Measurements from ENCODE around the gene CAPN10.

Gene CAPN10

GRCh38 chr2:240586919-240587800 is 626 bp downstream of the CAPN10 start:
- no peak for DNase-seq (ENCODE audit: extremely low spot score)
- ChIA-PET POLR2A (interaction anchor here (0.6 to 2.9 kb wide), 21 partner anchors 9 to 571 kb away, joined by 3 to 23 read pairs (median 4); partner anchors contain the start of gene RNPEPL1), CTCF (interaction anchor here (0.9 to 1.5 kb wide), 3 partner anchors 8 to 21 kb away, joined by 3 to 8 read pairs (median 3); no protein-coding TSS in a partner anchor)
- TF ChIP-seq ELF4 (IDR thresholded peaks at IDR 0.05) (no peak), FOXA1 (IDR thresholded peaks at IDR 0.05) (no peak), LEF1 (IDR thresholded peaks at IDR 0.05; ENCODE audit: borderline replicate concordance) (no peak), ZNF384 (IDR thresholded peaks at IDR 0.05) (no peak), CTBP1 (IDR thresholded peaks at IDR 0.05; ENCODE audit: borderline replicate concordance) (no peak), SP1 (IDR thresholded peaks at IDR 0.05) (no peak), HDGF (IDR thresholded peaks at IDR 0.05; ENCODE audit: borderline replicate concordance) (no peak), SUZ12 (IDR thresholded peaks at IDR 0.05) (no peak), L3MBTL2 (conservative IDR thresholded peaks at IDR 0.05) (no peak), PKNOX1 (IDR thresholded peaks at IDR 0.05) (no peak), TARDBP (IDR thresholded peaks at IDR 0.05) (no peak), BHLHE40 (IDR thresholded peaks at IDR 0.05; ENCODE audit: borderline replicate concordance) (no peak), FOXK2 (IDR thresholded peaks at IDR 0.05) (no peak), ARNT (IDR thresholded peaks at IDR 0.05) (no peak), FOXM1 (IDR thresholded peaks at IDR 0.05; ENCODE audit: borderline replicate concordance) (no peak)

GRCh38 chr2:240588006-240588655 is 1.6 kb downstream of the CAPN10 start:
- ChIA-PET CTCF (interaction anchor here (0.7 kb wide), 1 partner anchor 10 kb away, joined by 3 read pairs; no protein-coding TSS in a partner anchor), POLR2A (interaction anchor here (0.9 to 1.5 kb wide), 2 partner anchors 18 to 20 kb away, joined by 3 read pairs; no protein-coding TSS in a partner anchor)
- TF ChIP-seq ZNF384 (IDR thresholded peaks at IDR 0.05): no peak

GRCh38 chr2:240588669-240589068 is 2.1 kb downstream of the CAPN10 start:
- POLR2A ChIA-PET: interaction anchor here (1.0 kb wide), 1 partner anchor 28 kb away, joined by 5 read pairs; the partner anchor contains the start of gene DUSP28
- TF ChIP-seq CTBP1 (IDR thresholded peaks at IDR 0.05; ENCODE audit: borderline replicate concordance) (no peak), L3MBTL2 (conservative IDR thresholded peaks at IDR 0.05) (no peak), ARNT (IDR thresholded peaks at IDR 0.05) (no peak), ZNF384 (IDR thresholded peaks at IDR 0.05) (no peak), NFRKB (IDR thresholded peaks at IDR 0.05) (no peak), PKNOX1 (IDR thresholded peaks at IDR 0.05) (no peak), LEF1 (IDR thresholded peaks at IDR 0.05; ENCODE audit: borderline replicate concordance) (no peak), SUZ12 (IDR thresholded peaks at IDR 0.05) (no peak), FOXM1 (IDR thresholded peaks at IDR 0.05; ENCODE audit: borderline replicate concordance) (no peak), TARDBP (IDR thresholded peaks at IDR 0.05) (no peak), BHLHE40 (IDR thresholded peaks at IDR 0.05; ENCODE audit: borderline replicate concordance) (no peak), SP1 (IDR thresholded peaks at IDR 0.05) (no peak), FOXK2 (IDR thresholded peaks at IDR 0.05) (no peak), ELF4 (IDR thresholded peaks at IDR 0.05) (no peak), HDGF (IDR thresholded peaks at IDR 0.05; ENCODE audit: borderline replicate concordance) (no peak), FOXA1 (IDR thresholded peaks at IDR 0.05) (no peak)
- CTCF ChIA-PET: interaction anchor here (0.6 to 1.7 kb wide), 3 partner anchors 10 to 36 kb away, joined by 3 to 6 read pairs (median 5); no protein-coding TSS in a partner anchor
- no peak for DNase-seq (ENCODE audit: extremely low spot score)

More at GRCh38 chr2:240588006-240588655, 1.6 kb downstream of the CAPN10 start:
- DNase-seq (ENCODE audit: extremely low spot score): no peak

- CTCF ChIA-PET: interaction anchor here (1.7 kb wide), 1 partner anchor 15 kb away, joined by 5 read pairs; no protein-coding TSS in a partner anchor
- TF ChIP-seq HDGF (IDR thresholded peaks at IDR 0.05; ENCODE audit: borderline replicate concordance) (no peak), CTBP1 (IDR thresholded peaks at IDR 0.05; ENCODE audit: borderline replicate concordance) (no peak), ARNT (IDR thresholded peaks at IDR 0.05) (no peak), ZNF384 (IDR thresholded peaks at IDR 0.05) (no peak), FOXK2 (IDR thresholded peaks at IDR 0.05) (no peak), NFRKB (IDR thresholded peaks at IDR 0.05) (no peak), SP1 (IDR thresholded peaks at IDR 0.05) (no peak), FOXA1 (IDR thresholded peaks at IDR 0.05) (no peak), SUZ12 (IDR thresholded peaks at IDR 0.05) (no peak), FOXM1 (IDR thresholded peaks at IDR 0.05; ENCODE audit: borderline replicate concordance) (no peak)
- POLR2A ChIA-PET: interaction anchor here (1.0 kb wide), 1 partner anchor 29 kb away, joined by 5 read pairs; the partner anchor contains the start of gene DUSP28
- no peak for DNase-seq (ENCODE audit: extremely low spot score)
These were observed 2.8 kb downstream of the CAPN10 start for GRCh38 chr2:240589375-240589774.

- CTCF ChIA-PET: interaction anchor here (1.7 kb wide), 1 partner anchor 14 kb away, joined by 5 read pairs; no protein-coding TSS in a partner anchor
- POLR2A ChIA-PET: no interaction called here
- no peak for DNase-seq (ENCODE audit: extremely low spot score)
- no peak for TF ChIP-seq CTBP1 (IDR thresholded peaks at IDR 0.05; ENCODE audit: borderline replicate concordance)
- TF ChIP-seq PKNOX1 (IDR thresholded peaks at IDR 0.05): no peak
- TF ChIP-seq LEF1 (IDR thresholded peaks at IDR 0.05; ENCODE audit: borderline replicate concordance): no peak
- no peak for TF ChIP-seq FOXK2 (IDR thresholded peaks at IDR 0.05)
- TF ChIP-seq BHLHE40 (IDR thresholded peaks at IDR 0.05; ENCODE audit: borderline replicate concordance): no peak
- no peak for TF ChIP-seq SP1 (IDR thresholded peaks at IDR 0.05)
- TF ChIP-seq SUZ12 (IDR thresholded peaks at IDR 0.05): no peak
- TF ChIP-seq ELF4 (IDR thresholded peaks at IDR 0.05): no peak
- no peak for TF ChIP-seq FOXM1 (IDR thresholded peaks at IDR 0.05; ENCODE audit: borderline replicate concordance)
- no peak for TF ChIP-seq HDGF (IDR thresholded peaks at IDR 0.05; ENCODE audit: borderline replicate concordance)
- no peak for TF ChIP-seq ZNF384 (IDR thresholded peaks at IDR 0.05)
- TF ChIP-seq TARDBP (IDR thresholded peaks at IDR 0.05): no peak
- TF ChIP-seq NFRKB (IDR thresholded peaks at IDR 0.05): no peak
- no peak for TF ChIP-seq ARNT (IDR thresholded peaks at IDR 0.05)
- TF ChIP-seq FOXA1 (IDR thresholded peaks at IDR 0.05): no peak
- no peak for TF ChIP-seq L3MBTL2 (conservative IDR thresholded peaks at IDR 0.05)
These were observed 3.5 kb downstream of the CAPN10 start for GRCh38 chr2:240589850-240590525.
